Cardiac fibroblast (primary cell): ENCODE results near the gene TBX6.

Experiments
- DNase-seq, 2 donors: peaks; one replicate each; pipeline versions ENCODE4 v3.0.0 to v3.0.0-alpha.2; 2010; ENCODE audit warnings: low read depth in 2 of 2
- H3K4me3 ChIP-seq, 2 donors: replicated peaks in 1 of 2; 1 replicate in 1 of 2; 2 replicates in 1 of 2; pipeline ENCODE4 v1.5.1; 2011; ENCODE audit warnings: low read depth in 2 of 2, low read length in 2 of 2, mild to moderate bottlenecking in 2 of 2, moderate library complexity in 1 of 2
- CTCF ChIP-seq: IDR thresholded peaks from one replicate; pipeline ENCODE4 v1.5.1; 2011; ENCODE audit warnings: low read depth, mild to moderate bottlenecking, low read length, inconsistent platforms

Gene TBX6

GRCh38 chr16:30084816-30085159, 6.9 kb downstream of the TBX6 start:
- H3K4me3 ChIP-seq = no peak overlapping the region
- no peak for TF ChIP-seq CTCF
- DNase-seq = peak in 1 of 2 donors; percentile 43

GRCh38 chr16:30084096-30084815, 7.5 kb downstream of the TBX6 start:
- no peak for DNase-seq
- no peak overlapping the region for H3K4me3 ChIP-seq
- no peak for TF ChIP-seq CTCF

- TF ChIP-seq CTCF = no peak
- no peak overlapping the region for H3K4me3 ChIP-seq
- DNase-seq = no peak
Observed at GRCh38 chr16:30083216-30084055, 8.3 kb downstream of the TBX6 start.

GRCh38 chr16:30082545-30083090, 9.1 kb downstream of the TBX6 start:
- H3K4me3 ChIP-seq = no peak overlapping the region
- peak; percentile 7 for TF ChIP-seq CTCF
- no peak for DNase-seq

GRCh38 chr16:30079480-30079879, 12.2 kb downstream of the TBX6 start:
- H3K4me3 ChIP-seq = no peak overlapping the region
- TF ChIP-seq CTCF = no peak
- DNase-seq = no peak

- no peak for TF ChIP-seq CTCF
- DNase-seq = no peak
- H3K4me3 ChIP-seq = no peak overlapping the region
Observed at GRCh38 chr16:30078744-30079143, 13.0 kb downstream of the TBX6 start.
